Ishikawa (cell line): ENCODE data around the gene TBC1D30.

ENCODE experiments used
- CEBPB ChIP-seq: IDR thresholded peaks from 2 replicates; pipeline ENCODE4 v1.6.1; 2012
- CREB1 ChIP-seq: IDR thresholded peaks from 2 replicates; pipeline ENCODE4 v1.6.1; 2012; ENCODE audit warnings: low read depth
- EGR1 ChIP-seq: IDR thresholded peaks from 2 replicates; pipeline ENCODE4 v1.6.1; 2012
- EP300 ChIP-seq: IDR thresholded peaks from 2 replicates; pipeline ENCODE4 v1.6.1; 2012; ENCODE audit warnings: borderline replicate concordance
- FOXM1 ChIP-seq: IDR thresholded peaks from 2 replicates; pipeline ENCODE4 v1.6.1; 2012; ENCODE audit warnings: low read depth, borderline replicate concordance
- MAX ChIP-seq: IDR thresholded peaks from 2 replicates; pipeline ENCODE4 v1.6.1; 2012
- NFIC ChIP-seq: IDR thresholded peaks from 2 replicates; pipeline ENCODE4 v1.6.1; 2012
- RAD21 ChIP-seq: IDR thresholded peaks from 2 replicates; pipeline ENCODE4 v1.6.1; 2012; ENCODE audit warnings: low read depth
- REST ChIP-seq: IDR thresholded peaks from 2 replicates; pipeline ENCODE4 v1.6.1; 2012; ENCODE audit warnings: low read depth, mild to moderate bottlenecking
- TAF1 ChIP-seq: IDR thresholded peaks from 2 replicates; pipeline ENCODE4 v1.6.1; 2012; ENCODE audit warnings: low read depth, mild to moderate bottlenecking
- TCF12 ChIP-seq: IDR thresholded peaks from 2 replicates; pipeline ENCODE4 v1.6.1; 2012; ENCODE audit warnings: low read depth
- TEAD4 ChIP-seq: IDR thresholded peaks from 2 replicates; pipeline ENCODE4 v1.6.1; 2012
- USF1 ChIP-seq: IDR thresholded peaks from 2 replicates; pipeline ENCODE4 v1.6.1; 2012
- YY1 ChIP-seq: IDR thresholded peaks from 2 replicates; pipeline ENCODE4 v1.6.1; 2012; ENCODE audit warnings: low read depth
- ZBTB7A ChIP-seq: IDR thresholded peaks from 2 replicates; pipeline ENCODE4 v1.6.1; 2012; ENCODE audit warnings: low read depth

TBC1D30 gene

GRCh38 chr12:64806593-64807460, 17.6 kb upstream of the TBC1D30 start:
- TF ChIP-seq EGR1 (no peak), FOXM1 (no peak), MAX (no peak), TAF1 (no peak), YY1 (no peak), RAD21 (no peak), CREB1 (no peak), CEBPB (no peak)

GRCh38 chr12:64808110-64808509, 16.3 kb upstream of the TBC1D30 start:
- TF ChIP-seq CREB1 (no peak), USF1 (no peak), MAX (no peak), TAF1 (no peak), FOXM1 (no peak), ZBTB7A (no peak), NFIC (no peak), YY1 (no peak), REST (no peak), CEBPB (no peak), RAD21 (no peak), TEAD4 (no peak), EP300 (no peak), TCF12 (no peak), EGR1 (no peak)

GRCh38 chr12:64810831-64811230, 13.6 kb upstream of the TBC1D30 start:
- TF ChIP-seq TCF12 (no peak), YY1 (no peak), EGR1 (no peak), EP300 (no peak), MAX (no peak), REST (no peak), TEAD4 (no peak), ZBTB7A (no peak), NFIC (no peak), CREB1 (no peak), FOXM1 (no peak), RAD21 (no peak), TAF1 (no peak), USF1 (no peak), CEBPB (no peak)

GRCh38 chr12:64813723-64814122, 10.7 kb upstream of the TBC1D30 start:
- TF ChIP-seq USF1 (no peak), CEBPB (no peak), TCF12 (no peak), YY1 (no peak), MAX (no peak), EP300 (no peak), RAD21 (no peak), ZBTB7A (no peak), FOXM1 (no peak), EGR1 (no peak), CREB1 (no peak), TAF1 (no peak), REST (no peak), TEAD4 (no peak), NFIC (no peak)
